Measurements from ENCODE around the gene NUP42.
"Not testable (repeated sequence)": the region's sequence is repeated elsewhere in the genome, so short reads cannot be mapped to it uniquely, and the experiment has no call there.

The NUP42 gene

GRCh38 chr7:23181684-23182553 is at the start of gene NUP42:
Gene NUP42, plus strand, starts transcription at chr7:23182048. Its CDS starts 38 bp downstream, at chr7:23182086.
- DNase-seq, result peak; percentile 100

- no peak for DNase-seq
Observed at GRCh38 chr7:23133797-23134196, 48.1 kb upstream of the NUP42 start.

- no peak for DNase-seq
Observed at GRCh38 chr7:23135755-23136154, 46.1 kb upstream of the NUP42 start.

- no peak for DNase-seq
Observed at GRCh38 chr7:23136216-23136615, 45.6 kb upstream of the NUP42 start.

- DNase-seq, result no peak
Observed at GRCh38 chr7:23157679-23158078, 24.2 kb upstream of the NUP42 start.

- no peak for DNase-seq
Observed at GRCh38 chr7:23158546-23158945, 23.3 kb upstream of the NUP42 start.

GRCh38 chr7:23161482-23161881 is 20.4 kb upstream of the NUP42 start:
- DNase-seq, result no peak

- DNase-seq, result no peak
Observed at GRCh38 chr7:23164846-23165245, 17.0 kb upstream of the NUP42 start.

GRCh38 chr7:23165316-23165715 is 16.5 kb upstream of the NUP42 start:
- no peak for DNase-seq

- no peak for DNase-seq
Observed at GRCh38 chr7:23167691-23168090, 14.2 kb upstream of the NUP42 start.

GRCh38 chr7:23168111-23168885 is 13.6 kb upstream of the NUP42 start:
- no peak for DNase-seq

- no peak for DNase-seq
Observed at GRCh38 chr7:23175938-23176337, 5.9 kb upstream of the NUP42 start.

GRCh38 chr7:23183279-23184012 is 1.6 kb downstream of the NUP42 start:
- no peak for DNase-seq

- no peak for DNase-seq
Observed at GRCh38 chr7:23184291-23184690, 2.4 kb downstream of the NUP42 start.

- peak; percentile 35 to 62 for DNase-seq
Observed at GRCh38 chr7:23184709-23185359, 3.0 kb downstream of the NUP42 start.

GRCh38 chr7:23185980-23186379 is 4.1 kb downstream of the NUP42 start:
- no peak for DNase-seq

- DNase-seq, result no peak
Observed at GRCh38 chr7:23191022-23191421, 9.2 kb downstream of the NUP42 start.

- not testable (repeated sequence) for DNase-seq
Observed at GRCh38 chr7:23193650-23194227, 11.9 kb downstream of the NUP42 start.

- DNase-seq, result no peak
Observed at GRCh38 chr7:23196306-23196705, 14.5 kb downstream of the NUP42 start.

- DNase-seq, result not testable (repeated sequence)
Observed at GRCh38 chr7:23197745-23198144, 15.9 kb downstream of the NUP42 start.

GRCh38 chr7:23200331-23200730 is 18.5 kb downstream of the NUP42 start:
- no peak for DNase-seq

GRCh38 chr7:23204241-23204640 is 22.4 kb downstream of the NUP42 start:
- no peak for DNase-seq

- no peak for DNase-seq
Observed at GRCh38 chr7:23205577-23205908, 23.7 kb downstream of the NUP42 start.

Measured in SHP77 (cell line).